COLO668 (cell line): ENCODE measurements around the gene S100A4.
"Not testable (repeated sequence)": the region's sequence is repeated elsewhere in the genome, so short reads cannot be mapped to it uniquely, and the experiment has no call there.

Experiments used
- DNase-seq: peaks from one replicate; lab custom pipeline; 2025; ENCODE audit not compliant: unreplicated experiment; lab: John Stamatoyannopoulos, UW

The S100A4 gene

DNA sequence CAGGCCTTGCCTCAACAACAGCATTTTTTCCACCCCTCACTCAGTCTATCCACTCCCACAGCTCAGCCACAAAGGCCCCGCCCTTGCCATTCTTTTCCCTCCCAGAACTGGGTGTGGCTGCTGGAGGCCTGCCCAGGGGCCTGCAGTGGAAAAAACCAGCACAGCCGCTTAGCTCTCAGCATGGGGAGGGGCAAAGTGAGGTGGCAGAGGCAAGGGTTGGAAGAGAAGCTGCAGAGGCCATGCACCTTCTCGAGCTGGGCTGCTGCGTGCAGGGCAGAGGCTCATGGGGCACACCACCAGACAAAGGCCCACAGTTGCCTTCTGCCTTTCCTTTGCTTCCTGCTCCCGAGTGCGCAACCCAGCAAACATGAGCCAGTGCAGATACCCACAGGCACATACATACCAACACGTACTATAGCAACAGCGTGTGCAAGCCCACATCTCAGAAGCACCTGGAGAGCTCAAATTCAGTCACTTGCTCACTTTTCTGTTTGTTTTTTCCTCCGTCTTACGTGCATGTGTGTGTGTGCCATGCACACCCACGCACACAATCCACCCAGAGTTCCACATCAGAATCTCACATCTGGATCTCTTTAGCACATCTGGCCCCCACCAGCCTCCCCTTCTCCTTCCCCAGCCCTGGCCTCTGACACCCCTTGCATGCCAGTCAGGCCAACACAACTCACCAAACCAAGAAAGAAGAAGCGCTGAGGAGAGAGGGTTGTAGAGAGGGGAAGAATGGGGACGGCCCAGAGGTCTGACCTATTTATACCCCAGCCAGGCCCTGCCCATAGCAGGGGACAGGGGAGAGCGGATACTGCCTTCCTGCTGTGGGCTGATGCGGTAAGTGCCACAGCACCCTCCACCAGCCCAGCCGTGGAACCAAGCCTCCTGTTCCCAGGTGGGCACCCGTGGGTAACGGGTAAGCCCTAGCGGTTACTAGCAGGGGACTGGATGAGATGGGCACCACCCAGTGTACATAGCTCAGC, at the start of gene S100A4:
S100A4 (minus strand) TSS at position 740 of the 989 bp plus-strand sequence. CDS start 1,012 bp downstream, outside the sequence.
- DNase-seq, result peak; percentile 91

DNA sequence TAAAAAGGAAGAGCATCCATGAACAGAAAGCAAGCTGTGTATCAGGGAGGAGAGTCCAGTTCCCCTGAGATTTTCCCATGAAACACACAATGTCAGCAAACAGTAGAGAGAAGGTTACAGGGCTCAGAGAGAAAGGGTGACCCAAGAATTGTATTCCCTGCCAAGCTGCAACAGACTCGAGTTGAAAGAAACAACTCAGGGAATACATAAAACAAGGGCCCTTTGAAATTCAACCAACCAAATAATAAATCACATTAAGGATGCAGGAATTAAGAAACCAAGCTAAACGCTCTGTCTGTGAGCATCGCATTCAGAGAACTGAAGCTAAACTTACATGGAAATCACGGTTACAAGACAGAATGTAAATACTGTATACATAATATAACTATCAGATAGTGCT, 47.1 kb upstream of the S100A4 start:
- DNase-seq, result no peak

DNA sequence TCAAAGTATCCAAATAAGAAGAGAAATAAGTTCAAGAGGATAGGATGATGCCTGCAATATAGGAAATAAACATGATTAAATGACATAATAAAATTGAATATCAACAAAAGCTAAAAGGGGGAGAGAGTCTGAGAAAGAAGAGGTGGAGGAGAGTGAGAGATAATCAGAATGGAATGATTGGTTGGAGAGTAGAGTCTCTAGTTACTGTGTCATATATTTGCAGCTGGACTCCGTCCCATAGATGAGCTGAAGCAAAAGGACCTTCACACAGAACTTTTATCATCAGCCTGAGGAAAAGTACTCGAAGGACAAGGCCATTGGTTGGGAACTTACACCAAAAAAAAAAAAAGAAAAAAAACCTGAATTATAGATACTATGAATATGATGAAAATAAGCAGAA, 42.9 kb upstream of the S100A4 start:
- no peak for DNase-seq

DNA sequence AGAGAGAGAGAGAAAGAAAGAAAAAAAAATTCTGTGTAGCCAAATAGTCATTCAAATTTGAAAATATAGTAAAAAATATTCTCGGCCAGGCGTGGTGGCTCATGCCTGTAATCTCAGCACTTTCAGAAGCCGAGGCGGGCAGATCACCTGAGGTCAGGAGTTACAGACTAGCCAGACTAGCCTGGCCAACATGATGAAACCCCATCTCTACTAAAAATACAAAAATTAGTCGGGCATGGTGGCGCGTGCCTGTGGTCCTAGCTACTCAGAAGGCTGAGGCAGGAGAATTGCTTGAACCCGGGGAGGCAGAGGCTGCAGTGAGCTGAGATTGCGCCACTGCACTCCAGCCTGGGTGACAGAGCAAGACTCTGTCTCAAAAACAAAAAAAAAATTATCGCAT, 42.4 kb upstream of the S100A4 start:
- not testable (repeated sequence) for DNase-seq

DNA sequence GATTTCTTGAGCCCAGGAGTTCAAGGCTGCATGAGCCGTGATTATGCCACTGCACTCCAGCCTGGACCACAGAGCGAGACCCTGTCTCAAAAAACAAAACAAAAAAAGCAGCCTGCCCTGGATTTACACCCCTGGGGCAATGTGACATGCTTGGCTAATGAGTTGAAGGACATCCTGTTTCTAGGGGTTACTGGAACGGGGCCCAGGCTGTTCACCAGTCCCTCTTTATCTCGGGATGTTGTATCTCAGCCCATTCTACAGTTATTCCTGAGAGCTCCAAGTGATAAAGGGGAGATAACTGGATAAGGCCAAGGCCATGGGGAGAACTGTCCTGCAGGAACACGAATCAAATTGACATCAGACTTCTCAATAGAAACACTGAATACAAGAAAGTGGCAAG, 41.7 kb upstream of the S100A4 start:
- DNase-seq, result no peak

DNA sequence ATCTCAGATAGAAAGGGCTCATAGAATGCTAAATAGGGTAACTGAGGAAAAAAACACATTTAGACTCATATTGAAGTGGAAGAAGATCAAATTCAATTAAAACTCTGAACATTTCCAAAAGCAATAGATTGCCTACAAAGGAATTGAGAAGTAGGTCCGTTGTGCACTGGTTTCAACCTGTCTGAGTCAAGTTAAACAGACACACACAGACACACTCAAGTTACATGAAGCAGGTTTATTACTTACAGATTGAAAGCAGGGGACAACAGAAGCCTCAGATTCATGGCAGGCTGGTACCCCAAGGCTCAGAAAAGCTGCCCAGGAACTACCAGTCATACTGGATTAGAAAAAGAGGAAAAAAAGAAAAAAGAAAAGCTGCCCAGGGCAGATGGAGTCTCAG, 40.7 kb upstream of the S100A4 start:
- no peak for DNase-seq

DNA sequence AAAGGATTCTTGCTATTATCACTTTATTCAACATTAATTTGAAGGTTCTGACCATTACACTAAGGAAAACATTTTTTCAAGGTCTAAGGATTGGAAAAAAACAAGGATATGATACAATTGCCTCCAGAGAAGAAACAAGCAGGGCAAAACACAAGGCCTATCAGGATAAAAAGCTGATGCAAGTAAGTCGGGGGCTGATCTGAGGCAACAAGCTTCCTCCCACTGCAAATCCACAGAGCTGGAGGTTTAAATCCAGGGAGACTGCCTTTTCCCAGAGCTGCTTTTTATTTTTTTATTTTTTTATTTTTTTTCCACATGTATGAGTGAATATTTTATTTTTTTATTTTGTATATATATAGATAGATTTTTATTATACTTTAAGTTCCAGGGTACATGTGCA, 39.4 kb upstream of the S100A4 start:
- no peak for DNase-seq

DNA sequence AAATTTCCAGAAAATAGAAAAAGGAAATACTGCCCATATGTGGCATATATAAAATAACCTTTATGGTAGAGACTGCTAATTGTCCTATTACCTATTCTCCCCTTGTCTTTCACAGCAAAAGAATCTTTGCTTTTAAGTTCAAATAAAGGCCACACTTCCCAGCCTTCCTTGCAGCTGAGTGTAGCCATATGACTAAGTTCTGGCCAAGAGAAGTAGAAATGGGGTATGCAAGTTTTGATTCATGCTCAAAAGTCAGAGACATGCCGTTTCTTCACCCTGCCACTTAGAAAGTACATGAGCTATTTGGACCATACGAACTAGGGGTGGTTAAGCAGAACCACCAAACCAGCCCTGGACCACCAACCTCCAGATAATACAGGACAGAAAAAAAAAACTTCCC, 38.4 kb upstream of the S100A4 start:
- no peak for DNase-seq

DNA sequence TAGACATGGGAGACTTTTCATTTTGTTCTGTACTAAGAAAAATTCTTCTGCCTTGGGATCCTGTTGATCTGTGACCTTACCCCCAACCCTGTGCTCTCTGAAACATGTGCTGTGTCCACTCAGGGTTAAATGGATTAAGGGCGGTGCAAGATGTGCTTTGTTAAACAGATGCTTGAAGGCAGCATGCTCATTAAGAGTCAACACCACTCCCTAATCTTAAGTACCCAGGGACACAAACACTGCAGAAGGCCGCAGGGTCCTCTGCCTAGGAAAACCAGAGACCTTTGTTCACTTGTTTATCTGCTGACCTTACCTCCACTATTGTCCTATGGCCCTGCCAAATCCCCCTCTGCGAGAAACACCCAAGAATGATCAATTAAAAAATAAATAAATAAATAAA, 37.9 kb upstream of the S100A4 start:
- not testable (repeated sequence) for DNase-seq

DNA sequence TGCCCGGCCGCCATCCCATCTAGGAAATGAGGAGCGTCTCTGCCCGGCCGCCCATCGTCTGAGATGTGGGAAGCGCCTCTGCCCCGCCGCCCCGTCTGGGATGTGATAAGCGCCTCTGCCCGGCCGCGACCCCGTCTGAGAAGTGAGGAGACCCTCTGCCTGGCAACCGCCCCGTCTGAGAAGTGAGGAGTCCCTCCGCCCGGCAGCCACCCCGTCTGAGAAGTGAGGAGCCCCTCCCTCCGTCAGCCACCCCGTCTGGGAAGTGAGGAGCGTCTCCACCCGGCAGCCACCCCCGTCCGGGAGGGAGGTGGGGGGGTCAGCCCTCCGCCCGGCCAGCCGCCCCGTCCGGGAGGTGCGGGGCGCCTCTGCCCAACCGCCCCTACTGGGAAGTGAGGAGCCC, 37.2 kb upstream of the S100A4 start:
- not testable (repeated sequence) for DNase-seq

DNA sequence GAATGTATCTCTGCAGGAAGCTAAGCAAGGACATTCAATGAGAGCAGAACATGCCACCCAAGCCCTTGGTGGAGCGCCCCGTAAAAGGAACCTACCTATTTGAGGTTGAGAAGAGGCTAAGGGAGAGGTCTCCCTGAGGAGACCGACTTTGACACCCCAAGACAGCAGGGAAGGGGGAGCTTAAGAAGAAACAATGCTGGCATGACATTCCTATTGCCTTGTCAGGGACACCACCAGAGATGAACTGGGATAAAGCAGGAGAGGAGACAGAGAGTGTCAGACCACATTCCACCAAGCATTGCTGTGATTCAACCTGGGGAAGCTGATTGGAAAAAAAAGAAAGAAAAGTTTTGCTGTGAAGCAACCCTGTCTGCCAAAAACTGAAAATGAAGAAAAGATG, 33.3 kb upstream of the S100A4 start:
- DNase-seq, result no peak

DNA sequence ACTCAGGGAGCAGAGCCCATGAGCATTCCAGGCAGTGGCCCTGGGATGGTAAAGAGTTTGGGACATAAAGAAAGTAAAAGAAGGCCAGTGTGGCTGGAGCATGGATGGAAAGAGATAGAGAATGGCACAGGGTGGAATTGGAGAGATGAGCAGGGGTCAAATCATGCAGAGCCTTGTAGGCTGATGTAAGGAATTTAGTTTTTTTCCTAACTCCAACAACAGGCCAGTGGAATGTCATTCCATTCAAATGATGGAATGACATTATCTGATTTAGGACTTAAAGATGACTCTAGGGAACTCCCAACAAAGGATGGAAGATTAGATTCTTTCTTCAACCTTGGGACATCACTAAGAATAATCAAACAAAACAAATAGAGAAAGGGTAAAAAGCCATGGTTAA, 32.9 kb upstream of the S100A4 start:
- no peak for DNase-seq

DNA sequence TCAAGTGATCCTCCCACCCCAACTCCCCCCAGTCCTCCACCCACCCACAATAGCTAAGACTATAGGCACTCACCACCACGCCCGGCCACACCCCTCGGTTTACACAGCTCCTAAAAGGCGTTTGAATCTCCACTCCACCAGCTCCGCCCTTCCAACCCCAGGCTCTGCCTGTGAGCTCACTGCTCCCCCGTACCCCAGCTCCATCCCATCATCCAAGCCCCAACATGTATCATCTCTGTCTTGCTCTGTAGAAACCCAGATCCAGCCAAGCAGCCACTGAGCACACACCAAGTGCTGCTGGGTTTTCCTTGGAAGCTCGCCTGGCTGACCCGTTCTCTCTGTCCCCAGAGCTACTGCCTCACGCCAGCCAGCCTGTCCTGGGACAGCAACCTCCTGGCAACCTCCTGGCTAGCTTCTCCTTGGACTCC, 32.0 kb upstream of the S100A4 start:
- no peak for DNase-seq

DNA sequence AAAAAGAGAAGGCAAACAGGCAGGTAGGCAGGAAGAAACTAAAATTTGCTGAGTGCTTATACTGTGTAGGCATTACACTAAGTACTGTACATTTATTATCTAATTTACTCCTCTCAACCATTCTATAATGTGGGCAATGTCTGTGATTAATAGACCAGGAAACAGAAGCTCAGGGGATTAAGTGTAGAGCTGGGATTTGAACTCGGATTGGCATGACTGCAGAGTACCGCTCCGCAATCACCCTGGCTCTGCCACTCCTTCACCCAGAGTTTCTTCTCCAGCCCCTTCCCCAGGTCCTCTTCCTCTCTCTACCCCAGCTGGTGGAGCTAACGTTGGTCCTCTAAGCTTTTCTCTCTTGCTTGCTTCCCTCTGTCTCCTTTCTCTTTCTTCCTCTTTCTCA, 31.5 kb upstream of the S100A4 start:
- no peak for DNase-seq

DNA sequence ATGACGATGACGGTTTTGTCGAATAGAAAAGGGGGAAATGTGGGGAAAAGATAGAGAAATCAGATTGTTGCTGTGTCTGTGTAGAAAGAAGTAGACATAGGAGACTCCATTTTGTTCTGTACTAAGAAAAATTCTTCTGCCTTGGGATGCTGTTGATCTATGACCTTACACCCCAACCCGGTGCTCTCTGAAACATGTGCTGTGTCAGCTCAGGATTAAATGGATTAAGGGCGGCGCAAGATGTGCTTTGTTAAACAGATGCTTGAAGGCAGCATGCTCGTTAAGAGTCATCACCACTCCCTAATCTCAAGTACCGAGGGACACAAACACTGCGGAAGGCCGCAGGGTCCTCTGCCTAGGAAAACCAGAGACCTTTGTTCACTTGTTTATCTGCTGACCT, 29.9 kb upstream of the S100A4 start:
- not testable (repeated sequence) for DNase-seq

DNA sequence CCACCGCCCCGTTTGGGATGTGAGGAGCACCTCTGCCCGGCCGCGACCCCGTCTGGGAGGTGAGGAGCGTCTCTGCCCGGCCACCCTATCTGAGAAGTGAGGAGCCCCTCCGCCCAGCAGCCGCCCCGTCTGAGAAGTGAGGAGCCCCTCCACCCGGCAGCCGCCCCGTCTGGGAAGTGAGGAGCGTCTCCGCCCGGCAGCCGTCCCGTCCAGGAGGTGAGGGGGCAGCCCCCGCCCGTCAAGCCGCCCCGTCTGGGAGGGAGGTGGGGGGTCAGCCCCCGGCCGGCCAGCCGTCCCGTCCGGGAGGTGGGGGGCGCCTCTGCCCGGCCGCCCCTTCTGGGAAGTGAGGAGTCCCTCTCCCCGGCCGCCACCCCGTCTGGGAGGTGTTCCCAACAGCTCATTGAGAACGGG, 29.5 kb upstream of the S100A4 start:
- DNase-seq, result not testable (repeated sequence)

DNA sequence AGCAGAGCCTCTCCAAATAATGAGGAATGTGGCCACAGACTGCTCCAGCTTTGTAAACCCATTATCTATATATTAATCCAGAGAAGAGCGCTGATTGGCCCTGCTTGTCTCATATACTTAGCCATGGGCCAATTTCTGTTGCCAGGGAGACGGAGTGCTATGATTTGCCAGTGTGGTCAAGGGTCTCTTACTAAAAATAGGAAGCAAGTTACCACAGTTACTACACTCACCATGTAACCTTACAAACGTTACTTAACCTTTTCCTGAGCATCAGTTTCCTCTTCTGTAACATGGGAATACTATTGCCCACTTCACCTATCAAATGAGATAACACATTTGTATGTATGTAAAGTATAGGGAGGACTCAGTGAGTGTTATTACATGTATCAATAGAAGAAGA, 27.7 kb upstream of the S100A4 start:
- no peak for DNase-seq

DNA sequence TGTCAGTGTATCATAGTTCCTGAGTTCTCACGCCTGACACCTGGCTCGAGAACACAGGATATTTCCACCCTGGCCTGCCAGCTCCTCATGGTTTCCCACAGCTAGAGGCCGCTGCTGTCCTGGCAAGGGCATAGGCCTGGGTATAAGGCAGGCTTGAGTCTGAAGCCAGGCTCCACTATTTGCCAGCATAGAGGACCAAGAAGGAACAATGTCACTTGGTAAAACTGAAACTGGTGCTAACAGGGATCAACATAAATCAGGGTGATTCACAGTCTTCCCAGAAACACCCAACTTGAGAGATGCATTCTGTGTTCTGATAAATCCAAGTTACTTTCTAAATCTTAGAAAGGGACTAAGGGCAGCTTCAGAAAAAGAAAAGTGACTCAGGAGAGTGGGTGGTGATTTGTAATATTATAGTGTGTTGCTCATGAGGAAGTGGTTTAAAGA, 27.0 kb upstream of the S100A4 start:
- DNase-seq, result peak; percentile 73

DNA sequence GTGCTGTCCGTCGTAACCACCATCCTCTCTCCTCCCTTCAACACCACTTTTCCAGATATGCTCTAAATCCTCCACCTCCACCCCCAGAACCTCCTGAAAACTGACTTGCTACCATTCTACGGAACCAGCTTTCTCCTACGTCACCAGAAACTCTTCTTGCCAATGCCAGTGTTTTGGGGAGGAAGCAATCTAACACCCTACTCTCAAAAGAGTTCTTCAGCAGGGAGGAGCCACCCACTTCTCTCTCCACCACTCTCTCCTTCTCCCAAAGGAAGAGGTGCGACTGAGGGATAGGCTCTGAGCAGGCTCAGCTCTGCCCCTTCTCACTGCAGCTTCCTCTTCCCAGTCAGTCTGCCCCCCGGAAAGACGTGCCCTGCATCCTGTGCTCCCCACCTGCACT, 26.1 kb upstream of the S100A4 start:
- DNase-seq, result no peak

DNA sequence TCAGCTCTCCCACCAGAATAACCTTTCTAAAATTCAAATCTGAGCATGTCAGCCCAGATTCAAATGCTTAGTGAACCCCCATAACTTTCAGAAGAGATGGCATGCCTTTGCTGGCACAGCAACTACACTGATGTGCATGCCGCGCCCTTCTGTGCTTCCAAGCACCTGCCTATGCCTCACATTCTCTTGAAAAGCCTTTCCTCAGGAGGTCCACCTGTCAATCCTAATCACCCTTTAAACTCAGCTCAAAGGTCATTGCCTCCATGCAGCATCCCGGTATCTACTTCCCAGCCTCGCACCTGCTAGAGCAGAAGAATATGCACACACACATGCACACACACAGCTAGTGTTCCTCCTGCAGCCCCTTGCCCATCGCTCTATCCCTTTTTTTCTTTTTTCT, 25.3 kb upstream of the S100A4 start:
- DNase-seq, result peak; percentile 66

DNA sequence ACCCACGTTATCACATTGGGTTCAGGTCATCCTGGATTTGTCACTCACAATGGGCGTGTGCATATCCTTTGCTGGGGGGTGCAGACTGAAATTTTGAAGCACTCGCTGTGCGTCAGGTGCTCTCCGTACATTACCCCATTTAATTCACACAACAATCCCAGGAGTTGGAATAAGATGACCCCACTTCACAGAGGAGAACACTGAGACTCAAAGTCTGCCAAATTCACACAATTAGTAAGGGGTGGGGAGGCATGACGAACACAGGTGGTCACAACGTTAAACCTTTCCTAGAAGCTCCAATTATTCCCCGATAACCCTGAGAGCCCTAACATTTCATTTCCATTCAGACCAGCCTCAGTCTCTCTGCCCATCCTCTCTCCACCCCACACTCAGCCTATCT, 23.9 kb upstream of the S100A4 start:
- no peak for DNase-seq

DNA sequence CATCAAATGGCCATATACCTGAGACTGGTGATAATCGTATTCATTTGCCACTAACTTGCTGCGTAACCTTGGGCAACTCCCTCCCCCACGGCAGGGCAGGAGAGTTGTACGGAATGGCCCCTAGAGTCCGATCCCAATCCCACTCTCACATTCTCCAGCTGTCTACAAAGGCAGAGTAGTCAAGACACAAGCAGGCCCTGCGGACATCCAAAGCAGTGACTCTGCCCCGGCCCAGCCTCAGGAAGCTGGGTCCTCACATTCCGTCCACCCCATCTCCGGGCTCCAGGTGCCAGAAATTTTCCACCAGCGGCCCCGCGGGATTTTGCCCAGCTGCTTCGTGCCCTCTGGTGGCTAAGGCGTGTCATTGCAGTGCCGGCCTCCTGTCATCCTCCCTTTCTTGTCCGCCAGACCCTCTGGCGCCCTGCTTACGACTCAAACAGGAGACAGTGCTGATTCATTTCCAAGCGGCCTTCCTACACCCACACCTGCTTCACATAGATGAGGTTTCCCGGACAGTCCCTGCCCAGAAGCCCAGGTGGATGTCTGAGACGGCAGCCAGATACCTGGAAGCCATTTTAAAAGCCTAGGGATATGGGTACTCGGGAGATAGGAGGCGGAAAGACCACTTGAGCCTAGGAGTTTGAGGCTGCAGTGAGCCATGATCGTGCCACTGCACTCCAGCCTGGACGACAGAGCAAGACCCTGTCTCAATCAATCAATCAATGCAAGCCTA, 22.9 kb upstream of the S100A4 start:
- DNase-seq, result peak; percentile 93
